Measurements from ENCODE around the gene C2orf66.

C2orf66 gene

DNA sequence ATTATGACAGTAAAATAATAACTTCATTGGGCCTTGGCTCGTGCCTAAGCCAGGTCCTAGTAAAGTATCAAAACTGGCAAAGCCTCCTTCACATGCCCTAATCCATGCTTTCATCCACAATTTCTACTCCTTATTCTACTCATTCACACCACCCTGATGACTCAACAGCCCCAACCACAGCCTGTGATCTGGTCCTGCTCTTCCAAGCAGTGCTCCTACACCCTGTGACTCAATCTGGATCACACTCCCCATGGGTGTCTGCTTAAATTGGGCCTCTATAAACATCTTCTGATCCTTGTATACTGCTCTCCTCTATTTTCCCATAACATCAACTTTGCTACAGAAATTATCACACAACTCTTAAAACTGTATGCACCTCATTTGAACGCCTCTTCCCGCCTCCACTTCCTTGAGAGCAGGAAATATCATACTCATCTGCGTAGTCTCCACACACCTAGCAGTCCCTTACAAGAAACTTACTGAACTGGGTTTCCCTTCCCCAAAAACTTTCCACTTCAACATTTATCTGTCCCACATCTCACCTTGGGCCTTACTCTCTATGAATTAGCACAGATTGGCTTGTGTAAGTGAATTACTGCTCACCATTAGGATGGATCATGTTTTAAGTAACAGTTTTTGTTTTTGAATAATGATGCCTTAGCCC, 25.6 kb downstream of the C2orf66 start:
- Histone ChIP-seq H4K20me1 (no peaks in the 10 kb centered on the region), H3K4me1 (no peaks in the 10 kb centered on the region), H3K9ac (no peak overlapping the region), H3K27ac (no peak overlapping the region), H3K9me3 (no peaks in the 10 kb centered on the region), H3K36me3 (peaks cover 45% of the 10 kb centered on the region), H3K4me3 (no peak overlapping the region), H3K4me2 (no peak overlapping the region), H3K27me3 (no peaks in the 10 kb centered on the region)
- TF ChIP-seq Cebpa-rat (IDR thresholded peaks at IDR 0.05) = no peak

DNA sequence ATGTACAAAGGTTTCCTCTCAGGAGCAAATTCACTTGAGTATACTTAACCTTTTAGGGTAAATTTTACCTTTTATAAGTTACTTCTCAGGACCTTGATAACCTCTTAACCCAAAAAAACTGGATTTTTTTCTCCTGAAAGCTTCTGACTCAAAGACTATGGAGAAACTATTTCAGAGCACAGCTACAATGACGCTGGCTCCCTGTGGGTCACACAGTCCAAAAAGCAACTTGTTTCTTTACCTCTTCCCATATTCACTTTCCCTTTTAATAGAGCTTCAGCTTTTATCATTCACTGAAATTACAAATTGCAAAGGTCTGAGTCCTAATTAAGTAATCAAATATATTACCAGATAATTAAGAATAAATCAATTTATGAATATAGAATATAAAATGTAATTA, 42.1 kb downstream of the C2orf66 start:
- H3K27ac ChIP-seq = no peak overlapping the region
- no peak overlapping the region for H3K4me2 ChIP-seq
- no peaks in the 10 kb centered on the region for H4K20me1 ChIP-seq
- H3K4me1 ChIP-seq = no peaks in the 10 kb centered on the region
- H3K9me3 ChIP-seq = no peaks in the 10 kb centered on the region
- TF ChIP-seq Cebpa-rat (IDR thresholded peaks at IDR 0.05) = no peak
- no peak overlapping the region for H3K9ac ChIP-seq
- H3K4me3 ChIP-seq = no peak overlapping the region
- H3K27me3 ChIP-seq = no peaks in the 10 kb centered on the region
- H3K36me3 ChIP-seq = peaks cover 31% of the 10 kb centered on the region

DNA sequence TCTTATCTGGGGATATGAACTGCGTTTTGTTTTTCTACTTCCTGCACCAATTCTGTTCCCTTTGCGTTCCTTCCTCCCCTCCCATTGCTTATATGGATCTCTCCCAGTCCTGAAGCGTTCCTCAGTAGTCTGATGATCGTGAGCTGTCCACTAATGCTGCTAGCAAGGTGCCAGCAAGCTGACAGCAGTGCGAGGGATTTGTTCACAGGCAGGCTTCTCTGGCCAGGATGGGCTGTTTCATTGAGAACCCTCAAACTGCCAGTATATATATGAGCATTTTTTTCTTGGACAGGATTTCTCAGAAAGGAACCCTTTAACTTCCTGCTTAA, 49.8 kb downstream of the C2orf66 start:
- no peak for TF ChIP-seq Cebpa-rat (IDR thresholded peaks at IDR 0.05)
- Histone ChIP-seq H3K27ac (no peak overlapping the region), H3K36me3 (peaks cover 26% of the 10 kb centered on the region; the same call in 1 of the 2 replicates), H3K4me1 (no peaks in the 10 kb centered on the region), H3K4me2 (no peak overlapping the region), H4K20me1 (no peaks in the 10 kb centered on the region), H3K27me3 (no peaks in the 10 kb centered on the region), H3K4me3 (no peak overlapping the region), H3K9me3 (no peaks in the 10 kb centered on the region), H3K9ac (no peak overlapping the region)

DNA sequence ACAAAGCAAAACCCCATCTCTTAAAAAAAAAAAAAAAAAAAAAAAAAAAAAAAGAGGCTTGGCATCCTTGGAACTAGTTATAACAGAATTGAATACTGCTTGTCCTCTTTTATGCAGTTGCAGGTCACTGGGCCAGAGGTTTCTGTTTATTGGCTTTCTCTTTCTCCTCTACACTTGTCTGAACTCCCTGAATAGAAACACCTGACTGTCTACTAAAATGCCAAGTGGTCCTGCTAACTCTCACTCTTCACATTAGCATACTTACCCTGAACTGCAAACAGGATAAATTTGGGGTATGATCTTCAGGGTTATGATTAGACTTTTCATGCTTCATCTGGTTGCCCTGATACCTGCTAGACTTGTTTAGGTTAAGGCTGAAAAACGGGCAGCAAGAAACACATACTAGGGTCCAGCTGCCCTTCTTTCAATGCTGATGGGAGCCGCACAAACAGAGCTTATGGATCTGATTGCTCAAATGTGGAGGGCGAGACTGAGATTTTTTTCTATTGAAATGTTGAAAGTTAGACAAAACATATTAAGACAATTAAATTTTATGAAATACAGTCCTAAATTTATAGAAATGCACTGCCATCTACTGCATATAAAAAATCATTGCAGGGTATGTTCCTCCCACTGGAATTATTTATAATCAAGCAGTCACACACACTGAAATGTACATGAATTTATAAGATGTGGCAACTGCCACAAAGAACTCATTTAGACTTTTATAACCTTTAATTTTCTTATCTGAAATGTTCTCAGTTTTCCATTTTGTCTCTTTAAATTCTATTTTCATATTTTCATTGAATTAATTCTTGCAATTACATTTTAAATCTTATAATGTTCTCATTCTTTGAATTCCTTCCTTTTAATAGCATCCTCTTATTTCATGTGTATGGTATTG, 50.4 kb downstream of the C2orf66 start:
- H3K27ac ChIP-seq = no peak overlapping the region
- H3K4me3 ChIP-seq = no peak overlapping the region

More for the DNA sequence above, 50.4 kb downstream of the C2orf66 start:
- no peaks in the 10 kb centered on the region for H3K4me1 ChIP-seq
- no peak overlapping the region for H3K9ac ChIP-seq
- H3K9me3 ChIP-seq = peaks cover 4% of the 10 kb centered on the region; the same call in 1 of the 2 replicates
- H3K27me3 ChIP-seq = no peaks in the 10 kb centered on the region
- no peak for TF ChIP-seq Cebpa-rat (IDR thresholded peaks at IDR 0.05)
- peaks cover 24% of the 10 kb centered on the region; the same call in 1 of the 2 replicates for H3K36me3 ChIP-seq
- no peak overlapping the region for H3K4me2 ChIP-seq
- no peaks in the 10 kb centered on the region for H4K20me1 ChIP-seq
